NT2/D1 (cell line): ENCODE data around the gene POLR2E.
A peak's percentile ranks its signal among the peaks of the same experiment; 100 is the strongest.
"Not testable (repeated sequence)": the region's sequence is repeated elsewhere in the genome, so short reads cannot be mapped to it uniquely, and the experiment has no call there.

ENCODE experiments used
- DNase-seq: peaks from one replicate; pipeline ENCODE4 v3.0.0-alpha.2; 2011; ENCODE audit warnings: low read depth, low spot score
- H3K27me3 ChIP-seq: 2 replicates; pipeline ENCODE4 v1.6.0; 2011; ENCODE audit warnings: mild to moderate bottlenecking; ENCODE audit not compliant: insufficient read length, insufficient read depth
- H3K36me3 ChIP-seq: 2 replicates; pipeline ENCODE4 v1.6.1; 2011; ENCODE audit warnings: mild to moderate bottlenecking, low read length, mixed read lengths; ENCODE audit not compliant: insufficient read depth, insufficient read length
- H3K4me1 ChIP-seq: 2 replicates; pipeline ENCODE4 v1.5.1; 2011; ENCODE audit not compliant: insufficient read depth, insufficient read length
- H3K4me3 ChIP-seq: 2 replicates; pipeline ENCODE4 v1.5.1; 2011; ENCODE audit warnings: low read depth; ENCODE audit not compliant: insufficient read length
- H3K9ac ChIP-seq: 2 replicates; pipeline ENCODE4 v1.6.0; 2011; ENCODE audit warnings: low read depth; ENCODE audit not compliant: insufficient read length
- H3K9me3 ChIP-seq: 2 replicates; pipeline ENCODE4 v1.5.1; 2011; ENCODE audit warnings: mild to moderate bottlenecking, low read length; ENCODE audit not compliant: insufficient read depth
- SUZ12 ChIP-seq: IDR thresholded peaks from 2 replicates; pipeline ENCODE4 v1.6.1; 2011; ENCODE audit not compliant: insufficient read length, insufficient read depth; ENCODE audit errors: extremely low read depth
- YY1 ChIP-seq: IDR thresholded peaks from 2 replicates; pipeline ENCODE4 v1.6.1; 2011; ENCODE audit not compliant: insufficient read length, insufficient read depth
- ZNF274 ChIP-seq: IDR thresholded peaks from 2 replicates; pipeline ENCODE4 v1.6.1; 2011; ENCODE audit warnings: mild to moderate bottlenecking, low read depth, low read length

Gene POLR2E

GRCh38 chr19:1116726-1117581 lies 21.8 kb upstream of the POLR2E start:
- Histone ChIP-seq H3K27me3 (no peaks in the 10 kb centered on the region), H3K36me3 (peaks cover 88% of the 10 kb centered on the region), H3K4me1 (peaks cover 27% of the 10 kb centered on the region), H3K4me3 (no peak overlapping the region), H3K9me3 (no peaks in the 10 kb centered on the region), H3K9ac (peak overlapping the region; percentile 50)
- TF ChIP-seq YY1, result no peak
- no peak for TF ChIP-seq ZNF274
- DNase-seq, result no peak

- Histone ChIP-seq H3K9ac (no peak overlapping the region), H3K36me3 (peaks cover 84% of the 10 kb centered on the region), H3K4me1 (peaks cover 27% of the 10 kb centered on the region), H3K4me3 (no peak overlapping the region), H3K27me3 (no peaks in the 10 kb centered on the region), H3K9me3 (no peaks in the 10 kb centered on the region)
- DNase-seq, result no peak
- TF ChIP-seq ZNF274, result no peak
- TF ChIP-seq SUZ12, result no peak
- no peak for TF ChIP-seq YY1
Measured at GRCh38 chr19:1115646-1116420, 20.7 kb upstream of the POLR2E start.

GRCh38 chr19:1114728-1115127 lies 19.6 kb upstream of the POLR2E start:
- H3K4me3 ChIP-seq, DNase-seq: not testable (repeated sequence)
- H3K36me3 ChIP-seq, result peaks cover 84% of the 10 kb centered on the region

GRCh38 chr19:1113986-1114483 lies 18.9 kb upstream of the POLR2E start:
- Histone ChIP-seq H3K27me3 (no peaks in the 10 kb centered on the region), H3K36me3 (peaks cover 79% of the 10 kb centered on the region), H3K9me3 (no peaks in the 10 kb centered on the region), H3K4me3 (no peak overlapping the region), H3K9ac (peak overlapping the region; percentile 17), H3K4me1 (peaks cover 31% of the 10 kb centered on the region)
- no peak for TF ChIP-seq ZNF274
- no peak for TF ChIP-seq SUZ12
- no peak for DNase-seq

More at GRCh38 chr19:1114728-1115127, 19.6 kb upstream of the POLR2E start:
- H3K4me1 ChIP-seq, result peaks cover 31% of the 10 kb centered on the region
- not testable (repeated sequence) for H3K27me3 ChIP-seq, H3K9ac ChIP-seq, H3K9me3 ChIP-seq

GRCh38 chr19:1113030-1113985 lies 18.1 kb upstream of the POLR2E start:
- Histone ChIP-seq H3K9ac (peak overlapping the region; percentile 17), H3K27me3 (no peaks in the 10 kb centered on the region), H3K4me1 (peaks cover 31% of the 10 kb centered on the region), H3K36me3 (peaks cover 79% of the 10 kb centered on the region), H3K4me3 (no peak overlapping the region), H3K9me3 (no peaks in the 10 kb centered on the region)
- DNase-seq, result no peak
- no peak for TF ChIP-seq ZNF274
- no peak for TF ChIP-seq YY1
- TF ChIP-seq SUZ12, result no peak

GRCh38 chr19:1112268-1113029 lies 17.3 kb upstream of the POLR2E start:
- Histone ChIP-seq H3K27me3 (no peaks in the 10 kb centered on the region), H3K36me3 (peaks cover 77% of the 10 kb centered on the region), H3K4me1 (peaks cover 27% of the 10 kb centered on the region), H3K4me3 (no peak overlapping the region), H3K9ac (no peak overlapping the region), H3K9me3 (no peaks in the 10 kb centered on the region)
- TF ChIP-seq YY1 (no peak), SUZ12 (no peak), ZNF274 (no peak)
- no peak for DNase-seq
